WERI-Rb-1 (cell line): ENCODE measurements around the gene ABI3BP.

ENCODE experiments used
- DNase-seq: peaks from one replicate; pipeline ENCODE4 v3.0.0-alpha.2; 2020
- H3K27ac ChIP-seq: fragments of 250-450 bp; sonication (Bioruptor Pico); 2 replicates; pipeline ENCODE4 v1.5.1; 2020; ENCODE audit warnings: mild to moderate bottlenecking, moderate library complexity
- H3K27me3 ChIP-seq: fragments of 250-450 bp; sonication (Bioruptor Pico); 2 replicates; pipeline ENCODE4 v1.5.1; 2021; ENCODE audit warnings: mild to moderate bottlenecking, low read depth, moderate library complexity; ENCODE audit not compliant: insufficient read depth, severe bottlenecking
- H3K36me3 ChIP-seq: fragments of 250-450 bp; sonication (Bioruptor Pico); 2 replicates; pipeline ENCODE4 v1.5.1; 2020; ENCODE audit warnings: mild to moderate bottlenecking, moderate library complexity
- H3K4me3 ChIP-seq: 2 replicates; pipeline ENCODE4 v1.5.1; 2011; ENCODE audit warnings: low read depth, mild to moderate bottlenecking, control low read depth, low read length
- H3K9me3 ChIP-seq: fragments of 250-450 bp; sonication (Bioruptor Pico); 2 replicates; pipeline ENCODE4 v1.5.1; 2021; ENCODE audit warnings: mild to moderate bottlenecking, moderate library complexity; ENCODE audit not compliant: severe bottlenecking
- CTCF ChIP-seq: IDR thresholded peaks from 2 replicates; pipeline ENCODE4 v1.5.1; 2011; ENCODE audit warnings: low read depth, mild to moderate bottlenecking, control low read depth, inconsistent platforms, low read length

ABI3BP gene

DNA sequence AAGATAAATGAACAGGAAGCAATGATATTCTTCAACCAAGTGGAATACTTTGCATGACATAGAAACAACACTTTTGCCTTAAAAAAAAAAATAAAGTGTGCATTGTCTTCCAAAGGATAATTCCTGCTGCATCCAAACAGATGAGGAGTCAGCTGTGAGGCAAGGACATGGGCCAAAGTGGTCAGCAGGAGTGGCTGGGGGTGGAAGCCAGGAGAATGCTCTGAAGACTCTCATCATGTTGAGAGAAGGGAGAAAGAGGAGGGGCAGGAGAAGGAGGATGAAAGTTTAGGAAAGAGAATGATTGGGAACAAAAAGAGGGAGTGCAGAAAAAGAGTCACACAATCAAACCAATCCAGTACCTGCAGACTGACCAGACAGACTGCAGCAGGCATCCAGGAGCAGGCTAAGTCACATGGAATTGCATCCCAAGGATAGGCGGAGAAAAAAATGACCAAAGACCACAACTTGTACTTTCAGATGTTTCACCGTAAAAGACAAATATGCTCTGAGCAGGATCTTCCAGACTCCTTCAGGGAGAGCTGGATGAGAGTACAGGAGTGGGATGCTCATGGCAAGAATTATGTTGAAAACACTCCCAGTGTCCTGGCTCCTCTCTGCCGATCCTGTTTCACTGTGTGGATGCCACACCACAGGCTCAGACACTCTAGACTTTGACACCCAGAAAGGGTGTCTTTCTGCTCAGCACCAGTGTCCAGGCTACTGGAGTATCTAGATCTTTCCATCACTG is 11.9 kb downstream of the ABI3BP start:
- no peaks in the 10 kb centered on the region for H3K9me3 ChIP-seq
- no peak overlapping the region for H3K27ac ChIP-seq
- H3K4me3 ChIP-seq, result no peak overlapping the region
- no peaks in the 10 kb centered on the region for H3K36me3 ChIP-seq
- no peak for TF ChIP-seq CTCF
- DNase-seq, result no peak
- H3K27me3 ChIP-seq, result no peaks in the 10 kb centered on the region

DNA sequence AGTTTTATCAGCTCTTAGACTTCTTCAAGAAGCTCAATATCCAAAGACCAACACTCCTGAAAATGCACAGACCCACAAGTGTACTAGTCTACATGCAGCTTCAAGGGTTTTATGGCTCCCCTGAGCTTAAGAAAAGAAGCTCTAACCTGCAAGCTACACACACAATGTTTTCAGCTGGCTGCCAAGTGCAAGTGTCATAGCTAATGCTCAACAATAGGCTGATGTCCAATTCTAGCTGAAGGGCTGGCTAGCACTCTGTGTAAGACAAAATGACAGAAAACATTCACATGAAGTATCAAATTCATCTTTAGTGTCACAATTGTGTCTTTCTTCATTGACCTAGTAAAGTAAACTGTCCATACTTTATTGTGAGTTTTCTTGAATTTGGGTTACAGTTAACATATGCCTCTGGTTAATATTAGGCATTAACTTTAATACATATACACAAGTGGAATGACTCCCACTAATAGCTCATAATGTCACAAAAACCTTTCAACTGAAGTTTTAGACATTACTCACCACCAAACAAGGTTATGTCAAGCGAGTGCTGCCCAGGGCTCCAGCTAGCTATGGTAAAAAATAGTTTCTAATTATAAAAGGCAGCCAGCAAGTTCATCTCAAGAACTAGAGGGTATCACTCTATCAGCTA is 15.1 kb downstream of the ABI3BP start:
- H3K36me3 ChIP-seq, result no peaks in the 10 kb centered on the region
- TF ChIP-seq CTCF, result no peak
- H3K9me3 ChIP-seq, result no peaks in the 10 kb centered on the region
- no peak overlapping the region for H3K27ac ChIP-seq
- DNase-seq, result no peak
- H3K4me3 ChIP-seq, result no peak overlapping the region
- H3K27me3 ChIP-seq, result no peaks in the 10 kb centered on the region

DNA sequence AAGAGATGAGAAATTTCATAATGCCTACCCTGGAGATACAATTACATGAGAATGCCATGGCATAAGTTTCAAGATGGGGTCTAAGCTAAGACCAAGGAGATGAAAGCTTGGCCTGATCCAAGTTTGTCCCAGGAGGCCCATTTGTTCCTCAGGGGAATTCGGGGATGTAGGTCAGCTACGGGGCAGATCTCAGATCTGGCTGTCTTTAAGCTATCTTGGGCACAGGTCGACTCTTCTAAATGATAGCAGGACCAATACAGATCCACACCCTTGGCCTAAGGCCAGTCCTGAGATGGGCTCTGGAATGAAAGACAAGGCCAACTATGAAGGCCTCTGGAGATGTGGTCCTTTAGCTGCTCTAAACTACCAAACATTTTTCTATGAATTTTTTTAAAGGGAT is 16.6 kb downstream of the ABI3BP start:
- no peaks in the 10 kb centered on the region for H3K36me3 ChIP-seq
- DNase-seq, result no peak
- no peak for TF ChIP-seq CTCF
- H3K27me3 ChIP-seq, result no peaks in the 10 kb centered on the region
- no peaks in the 10 kb centered on the region for H3K9me3 ChIP-seq
- H3K4me3 ChIP-seq, result no peak overlapping the region
- no peak overlapping the region for H3K27ac ChIP-seq

- H3K36me3 ChIP-seq, result no peaks in the 10 kb centered on the region
- H3K4me3 ChIP-seq, result no peak overlapping the region
- no peaks in the 10 kb centered on the region for H3K27me3 ChIP-seq
- DNase-seq, result no peak
- no peak overlapping the region for H3K27ac ChIP-seq
- no peaks in the 10 kb centered on the region for H3K9me3 ChIP-seq
- no peak for TF ChIP-seq CTCF
Measured at GRCh38 chr3:100975714-100976113, 17.5 kb downstream of the ABI3BP start.

GRCh38 chr3:100973594-100973993 is 19.6 kb downstream of the ABI3BP start:
- Histone ChIP-seq H3K36me3 (no peaks in the 10 kb centered on the region), H3K27me3 (no peaks in the 10 kb centered on the region), H3K4me3 (no peak overlapping the region), H3K9me3 (no peaks in the 10 kb centered on the region), H3K27ac (no peak overlapping the region)
- no peak for TF ChIP-seq CTCF
- no peak for DNase-seq
